HG02884 (cell line): ENCODE results near the gene ARRDC3.
"Not testable (repeated sequence)": the region's sequence is repeated elsewhere in the genome, so short reads cannot be mapped to it uniquely, and the experiment has no call there.

Experiments
- ATAC-seq: cut with Tn5 transposase; IDR thresholded peaks from one replicate; pipeline ENCODE4 v1.9.1; 2021; ENCODE audit warnings: mild to moderate bottlenecking, moderate library complexity; ENCODE audit not compliant: unreplicated experiment

The ARRDC3 gene

DNA sequence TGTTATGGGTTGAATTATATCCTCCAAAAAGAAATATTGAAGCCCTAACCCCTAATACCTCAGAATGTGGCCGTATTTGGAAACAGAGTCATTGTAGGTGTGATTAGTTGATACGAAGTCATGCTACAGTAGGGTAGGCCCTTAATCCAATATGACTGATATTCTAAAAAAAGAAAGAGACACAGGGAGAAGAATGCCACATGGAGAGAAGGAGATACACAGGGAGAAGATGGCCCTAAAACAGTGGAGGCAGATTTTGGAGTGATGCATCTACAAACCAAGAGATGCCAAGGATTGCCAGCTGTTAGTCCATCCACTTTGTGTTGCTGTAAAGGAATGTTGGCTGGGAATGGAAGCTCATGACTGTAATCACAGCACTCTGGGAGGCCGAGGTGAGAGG lies 21.3 kb downstream of the ARRDC3 start:
- ATAC-seq = no peak

DNA sequence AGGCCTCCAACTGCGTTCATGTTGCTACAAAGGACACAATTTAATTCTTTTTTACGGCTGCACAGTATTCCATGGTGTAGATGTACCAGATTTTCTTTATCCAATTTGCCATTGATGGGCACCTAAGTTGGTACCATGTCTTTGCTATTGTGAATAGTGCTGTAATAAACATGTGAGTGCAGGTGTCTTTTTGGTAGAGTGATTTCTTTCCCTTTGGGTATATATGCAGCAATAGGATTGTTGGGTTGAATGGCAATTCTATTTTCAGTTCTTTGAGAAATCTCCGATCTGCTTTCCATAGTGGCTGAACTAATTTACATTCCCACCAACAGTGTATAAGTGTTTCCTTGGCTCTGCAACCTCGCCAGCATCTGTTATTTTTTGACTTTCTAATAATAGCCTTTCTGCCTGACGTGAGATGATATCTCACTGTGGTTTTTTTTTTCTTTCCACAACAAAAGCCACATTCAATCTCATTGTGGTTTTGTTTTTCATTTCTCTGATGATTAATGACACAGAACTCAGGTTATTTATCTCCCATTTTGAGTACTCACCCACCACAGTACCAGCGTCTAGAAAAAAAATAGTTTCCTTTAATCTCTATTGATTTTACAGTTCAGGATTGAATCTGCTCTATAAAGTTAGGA lies 21.9 kb downstream of the ARRDC3 start:
- ATAC-seq = peak; percentile 85

- no peak for ATAC-seq
Observed at GRCh38 chr5:91359962-91360609, 23.0 kb downstream of the ARRDC3 start.

GRCh38 chr5:91357806-91358205 lies 25.3 kb downstream of the ARRDC3 start:
- no peak for ATAC-seq

DNA sequence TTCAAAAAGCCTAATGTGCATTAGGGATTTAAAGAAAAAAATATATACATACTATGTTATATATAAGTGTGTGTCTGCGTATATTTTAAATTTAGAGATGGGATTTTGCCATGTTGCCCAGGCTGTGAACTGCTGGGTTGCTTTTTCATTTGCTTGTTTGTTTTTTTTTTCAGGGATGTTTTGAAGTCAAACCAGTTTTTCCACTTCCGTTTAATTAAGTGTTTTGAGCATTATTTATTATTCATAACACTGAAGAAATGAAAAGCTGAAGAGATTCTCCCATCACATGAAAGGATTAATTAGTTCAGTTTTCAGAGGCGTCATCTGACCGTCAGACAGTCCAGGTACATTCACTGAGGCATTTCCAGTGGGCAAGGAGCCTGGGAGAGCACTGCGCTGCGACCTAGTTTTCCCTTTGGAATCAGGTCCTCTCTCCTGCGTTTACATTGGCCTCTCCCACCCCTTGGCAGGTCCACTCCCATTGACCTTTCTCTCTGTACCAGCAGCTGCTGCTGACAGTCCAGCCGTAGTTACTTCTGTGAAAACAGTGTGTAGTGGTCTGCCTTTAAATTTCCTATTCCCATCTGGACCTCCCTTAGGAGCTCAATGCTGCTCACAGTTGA lies 26.0 kb downstream of the ARRDC3 start:
- no peak for ATAC-seq

GRCh38 chr5:91354867-91355266 lies 28.2 kb downstream of the ARRDC3 start:
- ATAC-seq = peak; percentile 51

GRCh38 chr5:91352831-91353695 lies 30.1 kb downstream of the ARRDC3 start:
- ATAC-seq = no peak

- ATAC-seq = no peak
Observed at GRCh38 chr5:91345461-91345860, 37.7 kb downstream of the ARRDC3 start.

- not testable (repeated sequence) for ATAC-seq
Observed at GRCh38 chr5:91344661-91345200, 38.4 kb downstream of the ARRDC3 start.

DNA sequence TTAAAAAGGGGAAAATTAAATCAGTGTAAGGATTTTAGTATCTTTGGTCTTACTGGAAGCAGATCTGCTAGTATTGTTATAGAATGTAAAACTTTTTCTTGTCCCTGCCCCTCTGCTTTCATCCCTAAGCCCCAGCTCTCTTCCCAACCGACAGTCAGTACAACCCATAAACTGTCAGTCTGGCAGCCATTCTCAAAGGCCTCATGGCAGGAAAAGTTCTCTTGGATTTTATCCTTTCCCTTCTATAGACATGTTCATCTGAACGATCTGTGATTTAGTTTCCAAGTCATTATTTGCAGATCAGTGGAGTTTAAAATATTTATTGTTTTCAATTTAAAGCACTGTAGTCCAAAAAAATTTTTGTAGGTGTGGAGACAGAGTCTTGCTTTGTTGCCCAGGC lies 39.2 kb downstream of the ARRDC3 start:
- ATAC-seq = no peak

GRCh38 chr5:91342931-91343330 lies 40.2 kb downstream of the ARRDC3 start:
- not testable (repeated sequence) for ATAC-seq

DNA sequence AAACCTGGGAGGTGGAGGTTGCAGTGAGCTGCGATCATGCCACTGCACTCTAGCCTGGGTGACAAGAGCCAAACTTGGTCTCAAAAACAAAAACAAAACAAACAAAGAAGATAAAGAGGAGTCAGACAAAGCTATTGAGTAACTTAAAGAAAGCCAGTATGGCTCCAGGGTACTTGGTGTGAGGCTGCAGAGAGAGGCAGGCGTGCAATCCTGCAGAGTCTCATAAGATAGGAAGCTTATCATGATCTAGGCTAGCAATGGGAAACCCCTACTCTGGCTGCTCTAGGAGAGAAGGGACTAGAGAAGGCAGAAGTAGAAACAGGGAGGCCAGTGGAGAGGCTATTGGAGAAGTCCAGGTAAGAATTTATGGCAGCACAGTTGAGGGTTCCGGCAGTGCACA lies 42.0 kb downstream of the ARRDC3 start:
- no peak for ATAC-seq

GRCh38 chr5:91340532-91340931 lies 42.6 kb downstream of the ARRDC3 start:
- no peak for ATAC-seq

DNA sequence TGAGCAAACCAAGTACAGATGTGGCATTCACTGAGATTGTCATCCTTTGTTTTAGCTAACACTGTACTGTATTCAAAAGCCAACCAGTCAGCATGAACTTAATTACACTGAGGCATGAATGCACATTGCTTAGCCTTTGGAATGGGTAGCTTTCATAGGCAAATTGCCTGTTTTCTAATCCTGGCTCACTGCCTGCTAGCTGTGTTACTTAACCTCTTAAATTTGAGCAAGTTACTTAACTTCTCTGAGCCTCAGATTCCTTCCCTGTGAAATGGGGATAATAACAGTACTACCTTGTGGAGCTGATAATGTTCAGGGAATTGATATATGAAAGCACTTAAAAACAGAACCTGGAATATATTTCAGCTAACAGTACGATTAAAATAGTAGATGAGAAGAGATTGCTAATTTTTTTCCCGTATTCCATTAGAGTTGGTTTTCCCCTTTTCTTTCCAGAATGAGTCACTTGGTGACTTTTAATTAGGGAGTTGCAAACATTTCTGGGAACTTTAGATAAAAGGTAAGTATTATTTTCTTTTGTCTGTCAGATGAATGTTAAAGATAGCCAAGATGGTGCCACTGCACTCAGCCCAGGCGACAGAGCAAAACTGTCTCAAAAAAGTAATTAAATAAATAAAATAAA lies 43.9 kb downstream of the ARRDC3 start:
- ATAC-seq = no peak

DNA sequence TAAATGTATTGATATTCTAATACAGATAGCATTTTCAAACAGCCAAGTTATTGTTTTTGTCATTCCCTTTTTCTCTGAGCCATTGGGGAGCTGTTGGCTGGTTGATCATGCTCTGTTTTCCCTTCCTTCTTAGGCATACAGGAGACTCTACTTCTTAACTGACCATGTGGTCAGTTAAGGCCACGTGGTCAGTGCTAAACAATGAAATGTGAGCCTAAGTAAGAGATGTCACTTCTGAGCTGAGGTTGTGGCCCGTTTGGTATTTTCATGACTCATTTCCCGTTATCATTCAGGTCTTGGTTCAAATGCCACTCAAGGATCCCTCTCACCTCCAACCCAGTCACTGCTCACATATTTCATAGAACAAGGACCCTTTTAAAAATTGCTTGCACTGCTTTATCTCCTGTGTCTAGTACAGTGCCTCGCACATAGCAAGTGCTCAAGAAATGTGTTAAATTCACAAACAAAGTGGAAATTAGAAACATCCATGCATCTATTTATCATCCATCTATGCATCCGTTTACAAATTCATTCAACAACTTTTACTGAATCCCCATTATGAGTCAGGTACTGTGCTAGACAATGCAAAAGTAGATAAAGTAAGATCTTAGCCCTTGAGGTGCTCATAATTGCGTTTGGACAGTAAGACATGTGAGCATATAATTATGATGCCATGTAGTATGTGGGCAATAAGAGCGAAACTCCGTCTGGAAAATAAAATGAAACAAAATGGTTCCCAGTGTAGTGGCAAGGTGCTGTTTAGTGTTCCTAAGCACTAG lies 50.7 kb downstream of the ARRDC3 start:
- peak; percentile 63 for ATAC-seq

DNA sequence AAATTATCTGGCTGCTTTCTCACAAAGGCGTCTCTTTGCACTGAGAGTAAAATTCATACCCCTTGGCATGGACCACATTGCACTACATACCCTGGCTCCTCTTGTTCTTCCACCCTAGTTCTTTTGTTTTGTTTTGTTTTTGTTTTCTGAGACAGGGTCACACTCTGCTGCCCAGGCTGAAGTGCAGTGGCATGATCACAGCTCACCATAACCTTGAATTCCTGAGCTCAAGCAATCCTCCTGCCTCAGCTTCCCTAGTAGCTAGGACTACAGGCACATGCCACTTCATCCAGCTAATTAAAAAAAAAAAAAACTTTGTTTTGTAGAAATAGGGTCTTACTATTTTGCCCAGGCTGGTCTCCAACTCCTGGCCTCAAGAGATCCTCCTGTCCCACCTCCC lies 51.4 kb downstream of the ARRDC3 start:
- ATAC-seq = no peak

GRCh38 chr5:91329283-91329682 lies 53.8 kb downstream of the ARRDC3 start:
- ATAC-seq = peak; percentile 54

GRCh38 chr5:91328743-91329142 lies 54.4 kb downstream of the ARRDC3 start:
- no peak for ATAC-seq

DNA sequence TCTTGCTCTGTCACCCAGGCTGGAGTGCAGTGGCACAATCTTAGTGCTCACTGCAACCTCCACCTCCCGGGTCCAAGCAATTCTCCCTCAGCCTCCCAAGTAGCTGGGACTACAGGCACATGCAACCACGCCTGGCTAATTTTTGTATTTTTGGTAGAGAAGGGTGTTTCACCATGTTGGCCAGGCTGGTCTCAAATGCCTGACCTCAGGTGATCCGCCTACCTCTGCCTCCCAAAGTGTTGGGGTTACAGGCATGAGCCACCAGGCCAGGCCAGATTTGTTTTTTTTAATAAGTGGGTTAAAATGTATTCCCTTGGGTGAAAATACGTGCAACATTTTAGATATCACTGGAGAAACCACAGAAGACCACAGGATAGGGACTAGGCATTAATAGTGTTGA lies 60.1 kb downstream of the ARRDC3 start:
- ATAC-seq = not testable (repeated sequence)

- ATAC-seq = no peak
Observed at GRCh38 chr5:91319667-91320066, 63.5 kb downstream of the ARRDC3 start.
